ENCODE measurements around the gene ADIPOQ. TPM values are rescaled to one million over a fixed set of nuclear protein-coding genes. Genes with fewer than 3 reads are reported as not detected.
A peak's percentile ranks its signal among the peaks of the same experiment; 100 is the strongest.
"Not testable (repeated sequence)": the region's sequence is repeated elsewhere in the genome, so short reads cannot be mapped to it uniquely, and the experiment has no call there.

The ADIPOQ gene
- polyA plus RNA-seq, 3 donors, result not detected

DNA sequence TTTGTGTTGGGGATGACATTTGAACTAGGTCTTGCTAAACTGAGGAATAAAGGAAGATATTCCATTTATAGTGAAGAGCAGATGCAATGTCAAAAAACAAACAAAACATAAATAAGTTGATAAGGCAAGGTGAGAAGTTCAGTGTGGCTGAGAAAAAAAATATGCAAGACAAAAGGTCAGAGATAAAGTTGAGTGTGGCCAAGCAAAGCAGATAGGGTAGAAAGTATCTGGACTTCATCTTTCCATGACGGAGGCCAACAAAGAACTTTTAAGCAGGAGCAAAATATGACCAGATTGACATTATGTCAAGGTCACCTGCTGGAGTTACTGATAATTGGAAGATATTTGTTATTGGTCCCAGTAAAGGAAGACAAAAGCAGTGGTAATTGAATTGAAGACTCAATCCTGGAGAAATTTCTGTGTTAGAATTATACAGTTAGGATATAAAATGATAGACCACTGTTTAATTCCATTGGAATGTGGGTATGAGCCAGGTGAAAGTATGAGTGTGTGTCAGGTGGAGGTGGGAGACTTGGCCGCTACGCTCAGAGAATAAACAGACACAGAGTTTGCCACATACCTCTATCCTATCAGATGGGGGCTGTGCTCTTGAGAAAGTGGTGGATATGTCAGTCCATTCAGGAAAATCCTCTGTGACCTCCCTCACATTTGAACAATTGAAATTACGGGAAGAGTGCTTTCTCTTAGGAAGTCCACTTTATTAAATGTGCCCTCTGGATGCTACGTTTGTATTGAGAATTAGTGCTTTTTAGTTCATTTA lies 28.1 kb downstream of the ADIPOQ start:
- Mint-ChIP-seq H3K4me1 (peaks cover 9% of the 10 kb centered on the region), H3K4me3 (no peak overlapping the region), H3K27me3 (ENCODE audit: low read depth in 3 of 3) (peaks cover 0 to 2% (median 0%) of the 10 kb centered on the region in 3 donors), H3K27ac (peak overlapping the region in 1 of 7 donors; percentile 40), H3K36me3 (no peaks in the 10 kb centered on the region), H3K9me3 (peaks cover 0 to 11% (median 0%) of the 10 kb centered on the region in 7 donors)
- no peak for DNase-seq
- TF ChIP-seq CTCF (IDR thresholded peaks at IDR 0.05), result no peak
- peaks cover 3 to 7% of the 10 kb centered on the region in 2 donors for H3K4me1 ChIP-seq (ENCODE audit: control insufficient read depth in 1 of 2, insufficient read depth in 2 of 2, low read length in 2 of 2)
- H3K4me2 ChIP-seq (replicated peaks; ENCODE audit: extremely low read depth, low read length, poor library complexity, severe bottlenecking), result no peak overlapping the region
- no peak overlapping the region for H3K4me3 ChIP-seq (replicated peaks in 1 of 3; ENCODE audit: low read depth in 2 of 3, low read length in 3 of 3)
- no peaks in the 10 kb centered on the region for H3K27me3 ChIP-seq (ENCODE audit: control insufficient read depth in 2 of 2, insufficient read depth in 2 of 2, low read length in 2 of 2)
- no peaks in the 10 kb centered on the region for H3K36me3 ChIP-seq (replicated peaks in 1 of 2; ENCODE audit: control insufficient read depth in 1 of 2, insufficient read depth in 2 of 2, low read length in 2 of 2)
- H4K20me1 ChIP-seq (ENCODE audit: insufficient read depth, low read length), result no peaks in the 10 kb centered on the region
- no peak overlapping the region for H2AFZ ChIP-seq (ENCODE audit: insufficient read depth, low read depth, low read length, poor library complexity, severe bottlenecking)
- no peak overlapping the region for H3K27ac ChIP-seq (ENCODE audit: low read depth in 1 of 2, low read length in 2 of 2)
- intact Hi-C loops (cut with micrococcal nuclease), result no loop called here
- WGBS (ENCODE audit: insufficient coverage), result 65% methylated on average over 2 of the region's 5 CpGs
- no peaks in the 10 kb centered on the region for H3K9me3 ChIP-seq (replicated peaks in 1 of 2; ENCODE audit: control insufficient read depth in 1 of 2, insufficient read depth in 1 of 2, low read length in 2 of 2)
- no peak overlapping the region for H3K9ac ChIP-seq (ENCODE audit: insufficient read depth, low read length, poor library complexity, severe bottlenecking)
- H3K79me2 ChIP-seq (ENCODE audit: insufficient read depth, low read length), result no peaks in the 10 kb centered on the region

DNA sequence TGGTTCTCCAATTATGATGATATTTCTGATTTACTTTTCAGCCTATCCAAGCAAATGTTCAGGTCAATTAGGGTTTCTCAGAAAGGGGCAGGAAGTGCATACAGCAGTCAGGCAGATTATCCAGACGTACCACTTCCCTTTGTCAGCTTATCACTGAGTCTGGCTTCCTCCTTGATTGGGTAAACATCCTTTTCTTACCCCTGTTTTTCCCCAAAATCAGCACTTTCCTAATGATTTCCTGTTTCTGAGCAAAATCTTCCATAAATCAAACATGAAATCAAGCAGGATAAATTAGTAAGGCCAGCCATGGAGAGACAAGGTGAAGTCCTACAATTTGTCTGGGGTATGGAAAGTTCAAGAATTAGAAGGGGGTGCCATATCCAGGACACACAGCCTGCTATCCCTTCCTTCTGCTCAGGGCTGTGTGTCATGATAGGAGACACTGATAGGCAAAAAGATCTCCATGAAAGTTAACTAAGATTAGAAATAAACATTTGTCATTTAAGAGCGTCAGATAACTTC lies 29.0 kb downstream of the ADIPOQ start:
- no peak overlapping the region for H3K9ac ChIP-seq (ENCODE audit: insufficient read depth, low read length, poor library complexity, severe bottlenecking)
- Mint-ChIP-seq H3K27me3 (ENCODE audit: low read depth in 3 of 3) (peaks cover 0 to 2% (median 0%) of the 10 kb centered on the region in 3 donors), H3K36me3 (no peaks in the 10 kb centered on the region), H3K9me3 (peaks cover 0 to 11% (median 0%) of the 10 kb centered on the region in 7 donors), H3K4me3 (no peak overlapping the region), H3K27ac (no peak overlapping the region), H3K4me1 (peaks cover 9% of the 10 kb centered on the region)
- TF ChIP-seq CTCF (IDR thresholded peaks at IDR 0.05), result no peak
- no peak overlapping the region for H3K4me3 ChIP-seq (replicated peaks in 1 of 3; ENCODE audit: low read depth in 2 of 3, low read length in 3 of 3)
- peak overlapping the region; percentile 15 for H2AFZ ChIP-seq (ENCODE audit: insufficient read depth, low read depth, low read length, poor library complexity, severe bottlenecking)
- peaks cover 3 to 7% of the 10 kb centered on the region in 2 donors for H3K4me1 ChIP-seq (ENCODE audit: control insufficient read depth in 1 of 2, insufficient read depth in 2 of 2, low read length in 2 of 2)
- H3K4me2 ChIP-seq (replicated peaks; ENCODE audit: extremely low read depth, low read length, poor library complexity, severe bottlenecking), result no peak overlapping the region
- no peaks in the 10 kb centered on the region for H3K27me3 ChIP-seq (ENCODE audit: control insufficient read depth in 2 of 2, insufficient read depth in 2 of 2, low read length in 2 of 2)
- H3K79me2 ChIP-seq (ENCODE audit: insufficient read depth, low read length), result no peaks in the 10 kb centered on the region
- no peaks in the 10 kb centered on the region for H3K36me3 ChIP-seq (replicated peaks in 1 of 2; ENCODE audit: control insufficient read depth in 1 of 2, insufficient read depth in 2 of 2, low read length in 2 of 2)
- no peak overlapping the region for H3K27ac ChIP-seq (ENCODE audit: low read depth in 1 of 2, low read length in 2 of 2)
- no peaks in the 10 kb centered on the region for H3K9me3 ChIP-seq (replicated peaks in 1 of 2; ENCODE audit: control insufficient read depth in 1 of 2, insufficient read depth in 1 of 2, low read length in 2 of 2)
- intact Hi-C loops (cut with micrococcal nuclease), result no loop called here
- no peaks in the 10 kb centered on the region for H4K20me1 ChIP-seq (ENCODE audit: insufficient read depth, low read length)
- 0% methylated on average over 1 of the region's 2 CpGs for WGBS (ENCODE audit: insufficient coverage)
- no peak for DNase-seq

DNA sequence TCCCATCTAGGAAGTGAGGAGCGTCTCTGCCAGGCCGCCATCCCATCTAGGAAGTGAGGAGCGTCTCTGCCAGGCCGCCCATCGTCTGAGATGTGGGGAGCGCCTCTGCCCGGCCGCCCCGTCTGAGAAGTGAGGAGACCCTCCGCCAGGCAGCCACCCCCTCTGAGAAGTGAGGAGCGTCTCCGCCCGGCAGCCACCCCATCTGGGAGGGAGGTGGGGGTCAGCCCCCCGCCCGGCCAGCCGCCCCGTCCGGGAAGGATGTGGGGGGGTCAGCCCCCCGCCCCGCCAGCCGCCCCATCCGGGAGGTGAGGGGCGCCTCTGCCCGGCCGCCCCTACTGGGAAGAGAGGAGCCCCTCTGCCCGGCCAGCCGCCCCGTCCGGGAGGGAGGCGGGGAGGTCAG lies 31.3 kb downstream of the ADIPOQ start:
- WGBS (ENCODE audit: insufficient coverage), result no CpG with 5 or more reads among the region's 30 CpGs
- H3K9me3 ChIP-seq (replicated peaks in 1 of 2; ENCODE audit: control insufficient read depth in 1 of 2, insufficient read depth in 1 of 2, low read length in 2 of 2); H3K9ac ChIP-seq (ENCODE audit: insufficient read depth, low read length, poor library complexity, severe bottlenecking); H4K20me1 ChIP-seq (ENCODE audit: insufficient read depth, low read length); H3K4me3 Mint-ChIP-seq; H3K4me1 ChIP-seq (ENCODE audit: control insufficient read depth in 1 of 2, insufficient read depth in 2 of 2, low read length in 2 of 2); H3K4me1 Mint-ChIP-seq; H3K79me2 ChIP-seq (ENCODE audit: insufficient read depth, low read length); H3K4me2 ChIP-seq (replicated peaks; ENCODE audit: extremely low read depth, low read length, poor library complexity, severe bottlenecking); H3K27me3 ChIP-seq (ENCODE audit: control insufficient read depth in 2 of 2, insufficient read depth in 2 of 2, low read length in 2 of 2); H2AFZ ChIP-seq (ENCODE audit: insufficient read depth, low read depth, low read length, poor library complexity, severe bottlenecking); DNase-seq; H3K36me3 ChIP-seq (replicated peaks in 1 of 2; ENCODE audit: control insufficient read depth in 1 of 2, insufficient read depth in 2 of 2, low read length in 2 of 2); H3K4me3 ChIP-seq (replicated peaks in 1 of 3; ENCODE audit: low read depth in 2 of 3, low read length in 3 of 3); H3K27ac Mint-ChIP-seq; H3K27ac ChIP-seq (ENCODE audit: low read depth in 1 of 2, low read length in 2 of 2); H3K36me3 Mint-ChIP-seq; intact Hi-C loops (cut with micrococcal nuclease); H3K27me3 Mint-ChIP-seq (ENCODE audit: low read depth in 3 of 3): not testable (repeated sequence)
- peaks cover 0 to 19% (median 1%) of the 10 kb centered on the region in 7 donors for H3K9me3 Mint-ChIP-seq
